EL (cell line): ENCODE measurements around the gene NFIA.

Experiments
- DNase-seq: peaks from one replicate; pipeline ENCODE4 v3.0.0-alpha.2; 2016

NFIA gene

DNA sequence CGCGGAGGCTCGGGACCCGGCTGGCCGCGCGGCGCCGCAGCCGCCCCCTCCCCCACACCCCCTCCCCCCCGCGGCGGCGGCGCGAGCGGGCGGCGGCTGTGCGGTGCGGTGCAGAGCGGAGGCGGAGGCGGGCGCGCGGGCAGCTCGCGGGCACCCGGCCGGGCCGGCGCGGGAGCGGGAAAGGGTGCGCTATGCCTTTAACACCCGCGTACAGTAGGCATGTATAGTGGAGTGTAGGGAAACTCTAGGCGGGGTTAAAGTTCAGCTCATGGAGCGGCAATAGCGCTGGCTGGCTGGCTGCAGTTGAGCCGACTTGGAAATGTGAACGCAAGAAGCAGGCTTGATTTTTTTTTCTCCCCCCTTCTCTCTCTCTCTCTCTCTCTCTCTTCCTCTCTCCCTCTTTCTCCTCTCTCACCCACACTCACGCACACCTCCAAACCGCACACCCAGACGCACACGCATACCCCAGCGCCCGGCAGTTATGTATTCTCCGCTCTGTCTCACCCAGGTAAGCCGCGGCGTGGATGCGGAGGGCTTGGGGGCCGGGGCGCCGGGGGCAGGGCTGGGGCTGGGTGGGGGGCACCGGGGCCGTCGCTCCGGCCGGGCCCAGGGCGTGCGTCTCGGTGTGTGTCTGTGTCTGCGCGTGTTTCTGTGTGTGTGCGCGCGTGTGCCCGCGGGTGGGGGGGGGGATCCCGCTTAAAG lies at the start of gene NFIA:
TSS of gene NFIA (plus strand) at position 251 of the 702 bp plus-strand sequence.
- DNase-seq, result peak; percentile 63

DNA sequence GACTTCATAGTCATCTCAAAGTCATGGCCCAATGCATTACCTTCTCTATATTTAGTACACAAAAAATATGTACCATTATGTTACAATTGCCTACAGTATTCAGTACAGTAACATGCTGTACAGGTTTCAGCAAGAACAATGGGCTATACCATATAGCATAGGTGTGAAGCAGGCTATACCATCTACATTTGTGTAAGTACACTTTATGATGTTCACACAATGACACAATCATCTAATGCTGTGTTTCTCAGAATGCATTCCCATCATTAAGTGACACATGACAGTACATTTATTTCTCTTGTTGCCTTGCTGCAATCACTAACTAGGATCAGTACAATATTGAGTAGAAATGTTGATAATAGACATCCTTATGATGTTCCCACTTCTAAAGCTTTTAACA lies 46.5 kb upstream of the NFIA start:
- no peak for DNase-seq

DNA sequence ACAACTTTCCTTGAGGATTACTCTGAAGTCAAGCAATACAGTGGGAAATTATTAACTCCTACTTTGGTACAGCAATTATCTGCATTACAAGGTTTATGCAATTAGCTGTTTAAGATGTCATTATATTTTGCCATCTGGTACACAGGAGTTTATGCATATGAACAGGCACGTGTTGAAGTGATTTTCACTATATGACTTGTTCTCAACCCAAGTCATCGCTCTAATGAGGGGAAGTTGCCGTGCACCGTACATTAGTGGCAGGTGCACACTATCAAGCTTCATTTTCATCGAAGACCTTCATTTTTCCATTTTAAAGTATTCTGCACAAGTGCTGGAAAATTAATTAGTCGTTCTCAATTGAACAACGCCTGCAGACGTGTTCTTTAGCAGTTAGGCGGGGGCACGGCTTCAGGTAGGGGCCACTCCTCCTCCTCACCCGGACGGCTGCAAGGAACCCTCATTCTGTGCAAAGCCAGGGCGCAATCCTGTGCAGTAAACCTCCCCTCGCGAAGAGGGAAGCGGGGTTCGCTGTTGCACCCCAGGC lies 39.8 kb upstream of the NFIA start:
- no peak for DNase-seq

DNA sequence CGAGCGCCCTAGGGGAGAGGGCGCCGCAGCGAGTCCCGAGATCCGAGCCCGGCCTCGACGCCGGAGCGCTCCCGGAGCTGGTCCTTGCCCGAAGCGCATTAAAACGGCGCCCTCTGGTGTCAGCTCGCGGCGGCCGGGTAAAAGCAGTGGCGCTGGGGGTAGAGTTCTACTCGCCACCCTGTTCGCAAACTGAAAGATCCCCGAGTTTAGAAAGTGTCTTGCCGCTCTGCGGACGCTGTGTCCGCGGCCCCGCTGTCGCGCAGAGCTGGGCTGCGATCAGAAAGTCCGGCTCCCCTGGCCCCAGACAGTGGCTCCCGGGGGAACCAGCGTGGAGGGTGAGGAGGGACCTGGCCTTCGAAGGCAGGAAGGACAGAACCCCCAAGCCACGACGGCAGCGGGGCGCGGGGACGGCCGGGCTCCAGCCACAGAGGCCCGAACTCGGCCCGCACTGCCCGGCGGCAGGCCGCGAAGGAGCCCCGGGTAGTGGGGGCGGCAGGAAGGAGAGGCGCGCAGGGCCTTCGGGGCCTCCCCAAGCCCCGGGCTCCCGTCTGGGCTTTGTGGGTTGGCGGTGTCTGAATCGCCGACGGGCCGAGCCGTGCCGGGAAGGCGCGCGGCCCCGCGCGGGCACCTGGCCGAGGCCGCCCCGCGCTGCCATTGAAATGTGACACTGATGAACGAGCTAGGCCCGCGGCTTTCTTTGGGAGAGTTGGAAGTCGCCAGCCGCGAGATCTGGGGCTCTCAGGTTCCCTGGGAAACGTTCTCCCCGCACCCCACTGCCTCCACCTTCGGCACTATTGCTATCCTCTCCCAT lies 39.1 kb upstream of the NFIA start:
- DNase-seq, result peak; percentile 76

DNA sequence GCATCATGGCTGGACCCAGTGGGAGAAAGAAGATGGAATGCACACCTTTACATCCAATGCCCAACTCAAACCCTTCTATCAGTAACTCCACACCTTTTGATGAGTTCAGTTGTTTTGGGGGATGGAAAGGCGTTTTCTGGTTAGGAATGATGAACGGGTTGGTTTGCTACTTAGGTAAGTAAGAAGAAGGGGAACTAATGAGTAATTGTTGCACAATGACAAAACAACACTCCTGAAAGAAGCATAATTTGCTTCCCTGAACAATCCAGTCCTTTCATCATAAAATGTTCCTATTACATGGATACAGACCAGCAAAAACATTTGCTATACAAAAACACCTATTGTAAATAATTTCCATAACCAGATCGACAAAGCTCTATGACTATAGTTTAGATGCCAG lies 35.9 kb upstream of the NFIA start:
- DNase-seq, result no peak

DNA sequence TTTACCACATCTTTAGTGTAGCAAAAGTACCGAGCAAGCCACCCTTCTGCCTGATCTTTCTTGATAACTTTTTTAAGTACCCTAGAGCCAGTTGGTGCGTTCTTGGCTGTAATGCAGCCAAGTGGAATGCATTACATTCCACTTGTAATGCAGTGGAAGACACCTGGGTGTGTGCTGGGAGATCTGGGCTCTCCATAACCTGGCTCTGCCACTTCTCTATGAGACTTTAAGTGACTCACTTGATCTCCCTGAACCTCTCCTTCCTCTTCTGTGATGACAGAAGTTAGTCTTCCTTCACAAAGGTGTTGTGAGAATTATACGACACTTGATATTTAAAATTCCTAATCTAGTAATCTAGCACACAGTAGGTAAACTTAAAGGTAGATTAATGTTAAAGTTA lies 35.3 kb upstream of the NFIA start:
- DNase-seq, result no peak

DNA sequence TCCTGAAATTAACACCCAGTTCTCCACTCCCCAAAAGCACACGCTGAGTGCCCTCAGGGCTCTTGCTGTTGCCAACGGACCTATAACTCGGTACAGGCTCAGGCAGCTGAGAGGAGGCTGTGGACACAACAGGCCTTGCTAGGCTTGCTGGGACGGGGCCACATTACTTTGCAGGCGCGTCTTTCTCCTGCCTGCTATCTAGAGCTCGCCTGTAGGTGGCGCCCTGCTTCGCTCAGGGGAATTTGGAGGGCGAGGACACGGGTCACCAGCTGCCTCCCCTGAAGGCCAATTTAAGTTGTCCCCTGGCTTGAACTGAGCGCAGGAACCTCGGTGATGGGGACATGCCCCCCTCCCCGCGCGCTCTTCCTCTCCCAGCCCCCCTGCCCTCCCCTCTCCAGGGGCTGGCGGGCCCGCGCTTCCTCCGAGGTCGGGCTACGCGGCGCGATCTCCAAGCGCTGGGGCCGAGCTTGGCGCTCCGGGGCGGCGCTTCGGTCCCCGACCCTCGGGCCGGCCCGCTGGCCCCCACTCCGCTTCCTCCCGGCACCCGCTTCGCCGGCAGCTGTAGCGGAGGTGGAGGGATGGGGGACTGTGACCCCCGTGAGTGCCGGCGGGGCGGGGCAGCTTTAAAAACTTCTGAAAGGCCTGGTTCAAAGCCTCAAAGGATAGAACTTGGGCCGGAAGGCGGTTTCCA lies 32.4 kb upstream of the NFIA start:
- peak; percentile 83 for DNase-seq

DNA sequence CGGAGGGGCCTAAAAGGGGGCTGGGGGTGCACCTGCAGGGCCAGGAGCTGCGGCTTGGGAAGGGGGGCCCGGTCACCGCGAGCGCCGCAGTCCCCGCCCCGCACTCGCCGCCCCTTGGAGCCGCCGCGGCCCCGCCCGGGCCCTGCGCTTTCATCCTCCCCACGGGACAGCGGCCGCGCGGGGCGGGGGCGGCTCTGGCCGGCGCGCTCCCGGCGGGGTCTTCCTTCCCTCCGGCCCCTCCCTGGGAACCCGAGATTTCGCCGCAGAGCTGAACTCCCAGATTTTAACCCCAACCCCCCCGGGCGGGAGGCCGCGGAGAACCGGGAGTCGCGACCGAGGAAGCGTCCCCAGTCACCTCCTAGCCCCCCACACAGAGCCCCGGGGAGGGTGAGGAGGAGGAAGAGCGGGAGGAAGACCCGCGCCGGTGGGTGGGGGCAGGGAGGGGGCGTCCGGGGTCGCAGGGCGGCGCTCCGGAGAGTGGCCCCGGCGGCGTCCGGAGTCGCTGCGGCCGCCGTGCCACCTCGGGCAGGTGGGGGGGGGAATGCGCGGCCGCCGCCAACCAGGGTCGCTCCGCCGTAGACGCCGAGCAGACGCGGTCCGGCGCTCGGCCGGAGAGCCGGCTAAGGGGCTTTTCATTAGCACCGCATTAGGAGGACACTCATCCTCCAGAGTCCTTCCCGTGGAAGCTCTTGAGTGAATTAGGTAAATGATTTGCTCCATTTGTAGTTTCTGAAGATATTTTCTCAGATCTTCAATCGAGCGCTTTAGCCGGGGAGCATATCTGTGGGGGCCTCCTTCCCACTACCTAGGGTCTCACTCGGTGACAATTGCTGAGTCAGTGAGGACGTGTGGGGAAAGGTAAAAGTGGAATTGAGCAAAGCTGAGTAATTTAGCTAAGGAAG lies 31.6 kb upstream of the NFIA start:
- DNase-seq, result peak; percentile 8

DNA sequence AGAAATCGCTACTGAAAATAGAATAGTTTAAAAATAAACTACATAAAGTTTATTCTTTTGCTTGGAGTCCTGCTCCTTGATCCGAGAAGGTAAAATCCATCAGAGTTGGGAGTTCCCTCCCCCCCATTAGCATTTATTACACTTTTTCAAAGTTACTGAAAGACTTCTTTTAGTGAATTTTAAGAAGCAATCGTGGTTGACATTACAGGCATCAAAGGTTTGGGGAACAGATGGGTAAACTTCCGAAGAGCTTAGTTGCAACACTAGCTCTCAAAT lies 31.0 kb upstream of the NFIA start:
- DNase-seq, result no peak

DNA sequence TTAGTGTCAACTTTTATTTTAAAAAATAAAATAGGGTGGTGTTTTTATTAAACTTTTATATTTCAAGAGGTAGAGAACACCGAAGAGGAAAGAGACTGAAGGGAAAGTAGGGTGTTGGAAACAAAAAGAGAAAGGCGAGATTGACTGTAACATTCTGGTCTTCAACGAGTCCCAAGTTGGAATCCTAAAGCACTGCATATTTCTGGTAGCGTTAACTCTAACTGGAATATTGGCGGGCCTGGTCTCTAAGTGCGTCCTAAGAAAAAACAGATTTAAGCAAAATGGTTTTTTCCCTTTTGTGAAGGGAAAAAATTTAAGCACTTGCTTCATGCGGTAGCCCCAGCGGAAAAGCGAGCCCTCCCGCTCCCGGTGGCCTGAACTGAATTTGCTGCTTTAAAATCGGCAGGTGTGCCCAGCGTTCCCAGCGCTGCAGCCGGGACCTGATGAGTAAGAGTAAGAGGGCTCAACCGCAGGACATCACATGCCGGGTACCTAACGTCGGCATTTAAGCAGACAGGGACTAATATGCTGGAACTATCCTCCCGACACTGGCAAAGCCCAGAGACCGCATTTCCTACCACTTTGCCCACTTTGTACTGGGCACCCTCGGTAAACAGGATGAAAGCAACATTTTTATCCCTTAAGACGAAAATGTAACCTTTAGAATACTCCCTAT lies 30.5 kb upstream of the NFIA start:
- DNase-seq, result no peak

DNA sequence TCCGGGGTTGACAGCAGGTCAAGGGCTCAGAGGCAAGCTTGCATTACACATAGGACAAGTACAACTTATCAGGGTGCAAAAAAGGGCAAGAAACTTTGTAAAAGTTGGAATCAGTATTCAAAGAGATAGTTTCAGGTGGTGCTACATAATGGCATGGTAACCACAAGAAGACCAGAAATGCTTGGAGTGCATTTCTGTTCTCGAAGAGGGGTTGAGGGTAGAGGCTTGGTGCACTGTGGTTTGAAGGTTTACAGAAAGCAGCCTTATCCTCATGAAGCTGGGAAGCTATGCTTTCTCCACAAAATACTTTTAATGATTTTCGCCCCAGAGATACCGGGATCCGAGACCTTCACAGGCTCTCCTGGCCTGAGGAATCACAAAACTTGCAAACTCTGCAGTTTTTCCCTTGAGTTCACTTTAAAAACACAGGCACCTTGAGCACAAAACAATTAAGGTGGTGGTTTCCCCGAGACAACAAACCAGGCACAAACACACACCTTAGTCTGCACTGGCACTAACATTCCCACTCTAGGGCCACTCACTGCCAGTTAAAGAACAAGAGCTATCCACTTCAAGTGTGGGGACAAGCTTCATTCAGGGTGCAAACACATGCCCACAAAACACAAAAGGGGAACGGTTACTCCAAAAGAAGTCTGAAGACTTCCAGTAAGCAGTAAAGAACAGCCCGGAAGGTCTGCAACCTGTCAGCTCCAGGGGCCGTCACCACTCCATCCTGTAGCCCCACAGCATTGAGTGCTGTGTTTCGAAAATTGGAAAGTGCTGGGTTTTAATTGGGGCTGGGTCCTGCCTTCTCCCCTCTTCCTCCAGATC lies 29.8 kb upstream of the NFIA start:
- no peak for DNase-seq

DNA sequence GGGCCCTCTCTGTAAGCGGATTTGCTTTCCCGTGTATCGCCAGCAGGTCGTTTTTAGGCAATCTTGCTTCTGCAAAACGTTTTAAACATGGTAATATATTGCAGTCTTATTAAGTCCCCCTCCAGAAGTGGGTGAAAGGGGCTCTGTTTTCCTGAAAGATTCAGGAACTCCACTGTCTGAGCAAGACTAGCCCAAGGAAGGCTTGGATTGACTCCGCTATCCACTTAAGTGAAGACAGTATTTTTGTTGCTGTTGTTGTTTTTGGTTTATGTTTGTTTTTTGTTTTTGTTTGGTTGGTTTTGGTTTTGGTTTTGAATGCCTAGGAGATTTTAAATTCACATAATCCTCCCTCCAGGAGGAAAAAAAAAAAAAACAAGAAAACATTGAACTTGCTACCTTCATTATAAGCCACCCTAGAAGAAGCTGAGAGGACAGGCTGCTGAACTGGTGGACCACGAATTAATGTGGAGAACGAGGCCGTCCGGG lies 29.1 kb upstream of the NFIA start:
- no peak for DNase-seq

DNA sequence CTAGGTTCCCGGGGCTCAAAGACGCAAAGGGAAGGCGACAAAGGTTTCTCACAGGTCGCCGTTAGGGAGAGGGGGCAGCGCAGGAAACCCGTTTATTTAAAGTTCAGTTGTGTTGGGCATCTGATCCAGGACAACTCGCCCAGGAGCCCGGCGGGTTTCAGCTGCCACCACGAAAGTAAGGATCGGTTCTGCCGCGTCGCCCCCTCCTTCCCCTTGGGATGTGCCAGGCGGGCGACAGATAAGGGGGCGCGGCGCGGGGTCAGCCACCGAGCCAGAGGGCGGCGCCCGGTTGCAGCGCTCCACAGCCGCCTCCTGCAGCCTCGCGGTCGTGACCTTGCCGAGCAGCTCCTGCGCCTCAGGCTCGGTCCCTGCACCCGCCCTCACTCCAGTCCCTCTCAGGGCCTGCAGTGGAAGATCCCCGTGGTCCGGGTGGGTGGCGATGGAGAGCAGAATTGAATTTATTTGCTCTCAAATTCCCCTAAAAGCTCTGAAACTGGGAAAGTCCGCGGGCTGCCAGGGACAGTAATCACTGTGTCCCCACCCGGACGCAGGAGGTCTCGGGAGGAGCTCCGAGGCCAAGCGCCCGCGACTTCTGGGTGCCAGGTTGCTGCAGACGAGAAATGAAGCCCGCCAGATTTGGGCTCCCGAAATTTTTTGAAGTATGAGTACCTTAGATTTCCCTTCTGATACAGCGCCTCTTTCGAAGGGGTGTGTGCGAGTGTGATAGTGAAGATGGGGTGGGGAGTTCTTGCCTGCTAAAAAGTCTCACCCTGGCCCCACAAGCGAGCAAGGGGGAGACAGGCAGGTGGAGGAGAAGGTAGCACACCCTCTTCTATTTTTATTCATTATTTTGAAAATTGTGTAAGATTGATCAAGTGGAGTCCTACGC lies 28.4 kb upstream of the NFIA start:
- no peak for DNase-seq

DNA sequence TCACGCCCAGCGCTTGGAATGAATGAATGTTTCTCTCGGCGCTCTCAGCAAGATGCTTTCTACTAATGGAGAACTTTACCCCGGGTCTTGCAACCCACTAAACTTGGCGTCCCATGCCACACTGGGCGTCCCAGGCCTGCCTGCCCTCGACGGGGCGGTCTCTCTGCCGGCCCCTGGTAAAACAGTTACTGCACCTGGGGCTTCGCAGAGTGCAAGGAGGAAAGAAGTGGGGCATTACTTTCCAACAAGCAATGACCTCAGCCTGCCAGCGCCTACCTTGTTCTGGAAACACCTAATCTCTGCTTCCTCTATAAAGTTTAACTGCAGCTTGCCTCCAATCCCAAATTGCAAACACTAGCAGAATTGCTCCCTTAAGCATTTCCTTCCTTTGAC lies 27.8 kb upstream of the NFIA start:
- DNase-seq, result no peak

DNA sequence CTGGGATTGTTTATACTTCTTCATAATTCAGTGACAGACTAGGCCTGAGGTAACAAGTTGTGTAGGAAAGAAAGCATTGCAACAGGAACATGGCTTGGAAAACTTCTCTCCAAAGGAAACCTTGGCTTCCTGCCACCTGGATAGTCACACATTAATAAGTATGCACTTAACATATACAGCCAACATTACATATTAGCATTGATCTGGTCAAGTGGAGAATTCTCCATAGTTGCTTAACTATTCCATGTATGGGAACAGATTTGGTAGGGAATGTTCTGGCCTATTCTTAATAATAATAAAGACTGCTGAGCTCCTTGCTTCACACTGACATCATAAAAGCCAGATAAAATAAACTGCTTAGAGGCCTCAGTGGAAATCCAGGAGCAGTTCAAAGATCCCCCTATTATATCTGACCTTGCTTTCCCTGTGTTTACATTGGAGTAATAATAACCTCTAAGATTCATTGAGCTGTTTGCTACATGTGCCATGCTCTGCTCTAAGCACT lies 27.2 kb upstream of the NFIA start:
- no peak for DNase-seq

DNA sequence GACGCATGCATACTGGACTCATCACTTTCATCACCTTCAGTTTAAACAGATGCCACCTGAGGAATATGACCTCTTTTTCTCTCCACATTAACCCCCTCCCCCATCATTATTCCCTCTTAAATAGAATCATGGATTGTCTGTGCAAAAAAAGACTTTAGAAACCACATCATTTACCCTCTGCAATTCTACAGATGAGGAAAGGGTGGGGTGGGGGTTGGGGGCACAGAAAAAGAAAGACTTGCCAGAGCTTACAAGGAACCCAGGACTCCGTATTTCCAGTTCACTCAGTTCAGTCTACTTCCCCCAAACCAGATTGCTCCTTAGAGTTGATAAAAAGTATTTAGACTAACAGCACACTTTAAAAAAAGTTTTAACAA lies 26.2 kb upstream of the NFIA start:
- DNase-seq, result no peak

DNA sequence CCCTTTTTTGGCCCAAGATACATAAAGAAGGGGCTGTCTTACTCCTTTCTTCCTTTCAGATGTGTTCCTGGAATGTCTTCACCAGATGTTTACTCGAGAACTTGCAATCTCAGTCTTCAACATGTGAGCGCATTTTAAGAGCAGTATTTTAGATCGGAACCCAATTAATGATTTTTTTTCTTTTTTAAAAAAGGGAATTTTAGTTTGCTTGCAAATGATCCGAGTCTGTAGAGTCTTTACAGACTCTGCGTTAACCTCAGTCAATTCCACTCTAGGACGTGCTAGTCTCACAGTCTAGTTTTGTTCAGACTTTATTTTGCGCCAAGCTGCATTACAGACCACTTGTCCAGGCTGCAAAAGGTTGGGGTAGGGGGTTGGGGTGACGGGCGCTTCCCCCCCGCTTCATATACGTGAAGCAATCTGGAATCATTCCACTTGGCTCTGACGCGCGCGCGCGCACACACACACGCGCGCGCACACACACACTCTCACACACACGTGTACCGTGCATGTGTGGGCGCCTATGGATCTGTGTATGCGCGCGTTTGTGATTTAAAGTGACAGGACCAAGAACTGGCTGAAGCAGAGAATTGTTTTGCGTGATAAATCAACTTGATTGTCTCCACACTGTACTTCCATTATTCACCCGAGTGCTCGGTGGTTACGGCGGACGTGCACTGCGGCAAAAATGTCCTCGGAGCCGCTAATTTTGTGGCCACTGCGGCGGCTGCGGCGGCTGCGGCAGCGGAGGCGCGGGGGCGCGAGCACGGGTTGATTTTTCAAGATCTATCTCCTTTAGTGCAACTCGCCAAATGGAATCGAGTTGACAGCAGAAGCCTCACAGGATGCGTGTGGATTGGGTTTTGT lies 25.6 kb upstream of the NFIA start:
- DNase-seq, result peak; percentile 52

DNA sequence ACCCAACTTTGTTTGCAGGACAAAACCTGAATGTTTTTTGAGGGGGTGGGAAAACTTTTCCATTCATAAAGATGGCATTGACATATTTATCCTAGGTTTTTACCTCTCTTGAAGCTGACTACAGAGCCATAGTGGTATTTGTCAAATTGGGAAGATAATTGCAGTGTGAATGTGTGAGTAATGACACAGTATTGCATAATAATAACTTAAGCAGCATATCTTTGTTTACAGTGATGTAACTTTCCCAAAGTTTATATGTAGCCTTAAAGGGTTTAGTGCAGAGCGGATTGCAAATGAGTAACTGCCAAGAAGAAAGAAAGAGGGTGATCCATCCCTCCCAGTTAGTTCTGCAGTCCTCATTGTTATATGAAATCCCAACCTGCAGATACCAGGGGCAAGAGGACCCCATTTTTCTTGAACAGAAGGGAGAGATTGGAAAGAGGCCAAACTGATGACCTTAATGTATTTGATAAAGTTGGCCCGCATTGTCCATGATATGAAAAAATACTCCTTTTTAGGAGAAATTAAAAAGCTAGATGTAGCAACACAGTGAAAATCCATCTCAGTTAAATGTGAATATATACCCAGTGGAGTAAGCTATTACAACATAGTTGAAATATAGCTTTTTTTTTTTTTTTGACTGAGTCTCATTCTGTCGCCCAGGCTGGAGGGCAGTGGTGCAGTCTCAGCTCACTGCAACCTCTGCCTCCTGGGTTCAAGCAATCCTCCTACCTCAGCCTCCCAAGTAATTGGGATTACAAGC lies 23.7 kb upstream of the NFIA start:
- DNase-seq, result peak; percentile 19
